Tibial nerve (tissue), 3 donors: Measurements from ENCODE around the gene PLCH2.

ENCODE experiments used
- POLR2A ChIP-seq, 2 donors: fragments of 450-650 bp; IDR thresholded peaks; one replicate each; pipeline ENCODE4 v1.6.1; 2017; ENCODE audit warnings: antibody characterized with exemption in 2 of 2, mild to moderate bottlenecking in 2 of 2, moderate library complexity in 2 of 2
- TF ChIP-seq, protein P1 (sequence below), 5 experiments: fragments of 200-600 bp in 3 of 5; fragments of 450-650 bp in 2 of 5; sonication (generic) in 3 of 5; IDR thresholded peaks; one replicate each; pipeline ENCODE4 v1.5.1; 2016 to 2019; ENCODE audit warnings: antibody characterized with exemption in 5 of 5, mild to moderate bottlenecking in 3 of 5, moderate library complexity in 2 of 5

DNA sequence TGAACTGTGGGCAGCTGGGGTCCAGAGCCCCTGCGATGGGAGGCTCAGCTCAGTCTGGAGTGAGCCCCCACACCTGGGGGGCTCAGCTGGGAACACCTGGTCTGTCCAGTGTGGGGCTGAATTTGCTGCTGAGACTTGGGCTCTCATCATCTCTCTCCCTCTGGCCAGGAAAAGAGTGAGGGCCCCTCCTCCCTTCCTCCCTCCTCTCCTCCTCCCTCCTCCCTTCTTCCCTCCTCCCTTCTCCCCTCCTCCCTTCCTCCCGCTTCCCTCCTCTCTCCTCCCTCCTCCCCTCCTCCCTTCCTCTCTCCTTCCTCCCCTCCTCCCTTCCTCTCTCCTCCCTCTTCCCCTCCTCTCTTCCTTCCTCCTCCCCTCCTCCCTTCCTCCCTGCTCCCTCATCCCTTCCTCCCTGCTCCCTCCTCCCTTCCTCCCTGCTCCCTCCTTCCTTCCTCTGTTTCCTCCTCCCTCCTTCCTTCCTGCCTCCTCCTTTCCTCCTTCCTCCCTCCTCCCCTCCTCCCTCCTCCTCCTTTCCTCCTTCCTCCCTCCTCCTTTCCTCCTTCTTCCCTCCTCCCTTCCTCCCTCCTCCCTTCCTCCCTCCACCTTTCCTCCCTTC, 40.2 kb upstream of the PLCH2 start:
- TF ChIP-seq POLR2A (IDR thresholded peaks at IDR 0.05): no peak
- TF ChIP-seq, protein P1, sequence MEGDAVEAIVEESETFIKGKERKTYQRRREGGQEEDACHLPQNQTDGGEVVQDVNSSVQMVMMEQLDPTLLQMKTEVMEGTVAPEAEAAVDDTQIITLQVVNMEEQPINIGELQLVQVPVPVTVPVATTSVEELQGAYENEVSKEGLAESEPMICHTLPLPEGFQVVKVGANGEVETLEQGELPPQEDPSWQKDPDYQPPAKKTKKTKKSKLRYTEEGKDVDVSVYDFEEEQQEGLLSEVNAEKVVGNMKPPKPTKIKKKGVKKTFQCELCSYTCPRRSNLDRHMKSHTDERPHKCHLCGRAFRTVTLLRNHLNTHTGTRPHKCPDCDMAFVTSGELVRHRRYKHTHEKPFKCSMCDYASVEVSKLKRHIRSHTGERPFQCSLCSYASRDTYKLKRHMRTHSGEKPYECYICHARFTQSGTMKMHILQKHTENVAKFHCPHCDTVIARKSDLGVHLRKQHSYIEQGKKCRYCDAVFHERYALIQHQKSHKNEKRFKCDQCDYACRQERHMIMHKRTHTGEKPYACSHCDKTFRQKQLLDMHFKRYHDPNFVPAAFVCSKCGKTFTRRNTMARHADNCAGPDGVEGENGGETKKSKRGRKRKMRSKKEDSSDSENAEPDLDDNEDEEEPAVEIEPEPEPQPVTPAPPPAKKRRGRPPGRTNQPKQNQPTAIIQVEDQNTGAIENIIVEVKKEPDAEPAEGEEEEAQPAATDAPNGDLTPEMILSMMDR (IDR thresholded peaks at IDR 0.05): no peak
